HG03108 (cell line): Measurements from ENCODE around the gene SLC38A8.

Experiments used
- ATAC-seq: cut with Tn5 transposase; IDR thresholded peaks from one replicate; pipeline ENCODE4 v1.9.1; 2021; ENCODE audit warnings: moderate library complexity; ENCODE audit not compliant: unreplicated experiment

The SLC38A8 gene

GRCh38 chr16:83973077-83973476 is 69.5 kb downstream of the SLC38A8 start:
- no peak for ATAC-seq

GRCh38 chr16:83972256-83973008 is 70.2 kb downstream of the SLC38A8 start:
- ATAC-seq, result no peak

DNA sequence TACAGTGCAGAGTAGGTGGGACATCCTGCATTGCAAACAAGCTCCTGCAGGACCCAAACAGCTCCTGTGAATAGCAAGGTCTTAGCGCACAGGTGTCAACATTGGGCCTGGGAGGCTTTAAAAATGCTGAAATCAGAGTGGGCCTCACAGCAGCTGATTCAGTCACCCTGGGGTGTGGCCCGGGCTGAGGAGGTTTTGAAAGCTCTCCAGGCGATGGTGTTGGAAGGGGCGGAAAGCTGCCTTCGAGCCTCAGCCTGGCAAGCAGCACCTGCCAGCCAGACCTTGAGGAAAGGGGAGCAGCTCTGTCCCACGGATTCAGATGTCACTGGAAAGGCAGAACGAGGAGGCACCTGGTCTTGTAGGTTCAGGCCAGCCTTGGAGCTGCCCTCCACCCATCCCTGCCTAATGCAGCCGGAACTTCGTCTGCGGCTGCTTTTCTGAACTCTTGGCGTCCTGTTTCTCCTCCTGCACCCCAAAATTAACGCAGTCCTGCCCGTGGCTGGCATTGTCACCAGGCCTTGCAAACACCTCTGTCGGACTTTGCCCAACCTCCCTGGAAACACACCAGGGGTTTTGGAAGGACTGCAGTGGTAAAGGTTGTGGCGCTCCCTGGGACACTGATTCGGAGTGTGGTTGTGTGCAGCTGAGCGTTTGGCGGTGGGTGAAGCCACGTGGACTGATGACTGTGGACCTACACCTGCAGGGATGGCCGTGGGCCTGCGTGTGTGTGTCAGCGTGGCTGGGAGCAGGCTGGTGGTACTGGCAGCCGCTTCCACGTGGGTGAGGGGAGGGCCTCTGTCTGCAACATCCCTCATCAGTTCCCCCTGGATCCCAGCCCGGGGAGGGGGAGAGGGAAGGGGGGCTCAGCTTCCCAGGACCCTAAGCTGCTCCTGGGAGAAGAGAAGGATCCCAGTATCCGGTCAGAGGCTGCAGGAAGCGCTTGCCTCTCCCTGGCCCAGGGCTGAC is 71.1 kb downstream of the SLC38A8 start:
- no peak for ATAC-seq

DNA sequence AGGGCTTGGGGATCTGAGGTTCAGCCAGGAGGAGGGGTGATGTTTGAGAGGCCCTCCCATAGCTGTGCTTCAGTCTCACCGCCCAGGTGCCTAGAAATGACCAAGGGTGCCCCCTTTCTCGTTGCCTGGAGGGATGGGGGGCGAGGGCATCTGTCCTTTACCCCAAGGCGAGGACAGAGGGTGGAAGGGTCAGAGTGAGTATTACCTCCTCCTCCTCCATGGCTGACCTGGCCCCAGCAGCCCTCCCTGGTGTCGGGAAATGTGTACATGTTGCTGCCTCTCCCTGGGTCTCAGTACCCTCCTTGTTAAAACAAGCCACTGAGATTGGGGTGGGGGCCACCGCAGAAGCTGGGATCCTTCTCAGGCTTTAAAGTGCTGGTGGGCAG is 72.2 kb downstream of the SLC38A8 start:
- no peak for ATAC-seq

DNA sequence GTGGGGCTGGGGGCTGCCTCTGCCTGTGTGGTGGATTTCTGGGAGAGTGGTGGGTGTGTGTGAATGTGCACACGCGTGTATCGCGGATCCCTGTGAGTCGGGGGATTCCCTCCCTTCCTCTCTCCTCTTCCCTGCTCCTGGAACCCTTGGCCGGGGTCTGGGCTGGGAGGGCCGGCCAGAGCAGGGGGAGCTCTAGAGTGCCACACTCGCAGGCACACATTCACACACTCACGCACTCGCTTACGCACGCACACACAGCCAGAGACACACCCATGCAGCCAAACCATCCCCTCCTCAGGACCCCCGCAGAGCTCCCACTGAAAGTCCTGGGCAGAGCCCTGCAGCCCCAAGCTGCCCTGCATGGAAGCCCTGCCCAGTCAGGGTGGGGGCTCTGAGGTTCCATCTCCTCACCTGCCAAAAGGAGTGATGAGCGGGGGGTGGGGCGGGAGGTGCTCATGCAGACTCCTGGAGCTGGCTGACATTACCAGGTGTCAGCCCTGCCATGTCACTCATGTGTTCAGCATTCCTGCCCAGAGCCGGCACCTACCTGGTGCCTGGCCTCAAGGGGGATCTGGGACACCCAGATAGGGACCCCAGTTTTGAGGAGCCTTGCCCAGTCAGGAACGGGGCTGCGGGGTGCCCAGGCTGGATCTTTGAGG is 72.7 kb downstream of the SLC38A8 start:
- no peak for ATAC-seq

DNA sequence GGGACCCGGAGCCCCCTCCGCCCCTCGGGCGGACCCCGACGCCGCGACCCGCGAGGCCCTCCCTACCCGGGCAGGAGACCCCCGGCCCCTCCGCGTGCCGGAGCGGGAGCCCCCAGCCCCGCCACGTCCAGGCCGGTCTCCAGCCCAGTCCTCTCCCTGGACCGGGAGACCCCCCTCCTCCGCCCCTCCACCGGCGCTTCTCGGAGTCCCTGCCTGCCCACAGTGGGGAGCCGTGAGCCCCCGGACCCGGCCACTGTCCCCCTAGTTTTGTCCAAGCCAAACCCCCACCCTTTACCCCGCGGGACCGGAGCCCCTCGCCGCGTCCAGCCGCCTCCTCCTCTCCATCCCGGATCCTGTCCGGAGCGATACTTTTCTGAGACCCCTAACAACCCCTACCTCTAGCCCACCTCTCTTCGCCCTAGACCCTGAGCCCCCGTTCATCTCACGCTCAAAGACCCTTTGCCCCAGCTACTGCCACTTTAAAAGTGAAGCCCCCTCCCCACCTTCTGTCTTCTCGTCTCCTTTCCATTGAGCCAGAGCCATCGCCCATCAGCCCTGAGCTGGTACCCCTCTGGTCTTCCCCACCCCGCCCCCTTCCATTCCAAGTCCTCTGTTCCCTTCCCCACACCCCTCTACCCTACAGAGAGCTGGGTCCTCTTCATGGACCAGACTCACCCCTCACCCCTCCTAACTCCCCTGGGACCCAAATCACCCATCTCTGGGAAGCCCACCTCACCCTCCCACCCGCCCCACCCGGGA is 73.5 kb downstream of the SLC38A8 start:
- ATAC-seq, result no peak

DNA sequence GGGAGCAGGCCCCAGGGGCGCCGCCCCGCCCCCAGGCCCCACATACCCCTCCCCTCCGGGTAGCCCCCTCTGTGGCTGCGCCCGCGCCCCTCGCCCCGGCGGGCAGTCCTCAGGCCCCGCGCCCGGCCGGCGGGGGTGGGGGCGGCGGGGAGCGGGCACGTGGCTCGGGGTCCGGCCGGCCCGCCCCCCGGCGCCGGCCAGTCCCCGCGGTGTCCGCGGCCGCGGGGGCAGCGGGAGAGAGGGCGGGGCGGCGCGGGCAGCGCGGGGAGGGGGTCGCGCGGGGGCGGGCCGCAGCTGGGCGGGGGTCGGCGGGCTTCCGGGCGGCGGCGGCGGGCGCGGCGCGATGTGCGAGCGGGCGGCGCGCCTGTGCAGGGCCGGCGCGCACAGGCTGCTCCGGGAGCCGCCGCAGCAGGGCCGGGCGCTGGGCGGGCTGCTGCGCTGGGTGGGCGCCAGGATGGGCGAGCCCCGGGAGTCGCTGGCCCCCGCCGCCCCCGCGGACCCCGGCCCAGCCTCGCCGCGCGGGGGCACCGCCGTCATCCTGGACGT is 74.2 kb downstream of the SLC38A8 start:
- ATAC-seq, result no peak

DNA sequence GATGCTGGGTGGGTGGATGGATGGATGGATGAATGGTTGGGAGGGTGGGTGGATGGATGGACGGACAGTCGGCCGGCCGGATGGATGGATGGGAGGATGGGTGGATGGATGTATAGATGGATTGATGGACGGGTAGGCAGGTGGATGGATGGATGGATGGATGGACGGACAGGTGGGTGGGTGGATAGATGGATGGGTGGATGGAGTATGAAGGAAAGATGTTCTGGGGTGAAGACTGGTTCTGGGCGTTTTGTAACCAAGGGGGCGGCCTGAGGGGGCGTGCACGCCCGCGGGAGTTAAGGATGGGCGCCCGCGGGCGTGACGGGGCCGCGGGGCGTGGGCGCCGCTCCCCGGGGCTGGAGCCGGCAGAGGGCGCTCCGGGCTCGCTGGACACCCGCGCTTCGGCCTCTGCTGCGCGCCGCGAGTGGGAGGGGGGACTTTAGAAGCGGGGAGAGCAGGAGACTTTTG is 74.7 kb downstream of the SLC38A8 start, which contains the start of gene NECAB2:
Gene NECAB2, plus strand, starts transcription at position 407 of the 468 bp plus-strand sequence. CDS start 405 bp downstream, outside the sequence.
- ATAC-seq, result no peak

DNA sequence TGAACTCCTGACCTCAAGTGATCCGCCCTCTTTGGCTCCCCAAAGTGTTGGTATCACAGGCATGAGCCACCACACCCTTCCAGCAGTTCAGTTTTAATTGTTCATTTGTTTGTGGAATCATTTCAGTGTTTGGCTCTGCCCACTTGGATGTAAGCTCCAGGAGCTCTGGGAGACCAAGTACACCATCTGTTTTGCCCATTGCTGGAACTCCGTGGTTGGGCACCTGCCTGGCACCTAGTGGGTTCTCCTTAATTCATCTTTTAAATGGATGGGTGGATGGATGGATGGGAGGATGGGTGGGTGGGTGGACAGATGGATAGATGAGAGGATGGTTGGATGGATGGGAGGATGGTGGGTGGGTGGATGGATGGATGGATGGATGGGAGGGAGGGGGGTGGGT is 75.5 kb downstream of the SLC38A8 start:
- no peak for ATAC-seq

DNA sequence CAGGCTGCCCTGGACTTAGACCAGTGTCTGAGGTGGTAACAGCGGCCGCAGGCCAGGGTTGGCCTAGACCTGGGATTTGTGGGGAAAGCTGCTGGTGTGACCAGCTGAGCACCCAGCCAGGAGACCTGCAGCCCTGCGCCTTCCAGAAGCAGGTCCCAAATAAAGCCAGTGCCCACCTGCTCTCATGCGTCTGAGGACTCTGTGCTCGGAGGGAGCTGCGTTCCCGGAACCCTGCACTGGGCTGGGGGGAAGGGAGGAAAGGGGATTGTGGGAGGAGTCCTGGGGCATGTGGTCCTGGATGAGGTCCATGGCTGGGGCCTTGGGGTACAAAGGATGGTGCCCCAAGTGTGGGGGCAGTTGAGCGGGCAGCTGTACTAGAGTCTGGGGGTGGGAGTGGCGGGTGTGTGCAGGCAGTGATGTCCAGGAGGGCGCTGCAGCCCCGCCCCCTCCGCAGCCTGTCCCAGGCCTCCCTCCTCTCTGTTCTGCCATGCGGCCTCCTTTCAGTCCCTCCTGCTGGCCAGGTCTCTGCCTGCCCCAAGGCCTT is 76.4 kb downstream of the SLC38A8 start:
- no peak for ATAC-seq

DNA sequence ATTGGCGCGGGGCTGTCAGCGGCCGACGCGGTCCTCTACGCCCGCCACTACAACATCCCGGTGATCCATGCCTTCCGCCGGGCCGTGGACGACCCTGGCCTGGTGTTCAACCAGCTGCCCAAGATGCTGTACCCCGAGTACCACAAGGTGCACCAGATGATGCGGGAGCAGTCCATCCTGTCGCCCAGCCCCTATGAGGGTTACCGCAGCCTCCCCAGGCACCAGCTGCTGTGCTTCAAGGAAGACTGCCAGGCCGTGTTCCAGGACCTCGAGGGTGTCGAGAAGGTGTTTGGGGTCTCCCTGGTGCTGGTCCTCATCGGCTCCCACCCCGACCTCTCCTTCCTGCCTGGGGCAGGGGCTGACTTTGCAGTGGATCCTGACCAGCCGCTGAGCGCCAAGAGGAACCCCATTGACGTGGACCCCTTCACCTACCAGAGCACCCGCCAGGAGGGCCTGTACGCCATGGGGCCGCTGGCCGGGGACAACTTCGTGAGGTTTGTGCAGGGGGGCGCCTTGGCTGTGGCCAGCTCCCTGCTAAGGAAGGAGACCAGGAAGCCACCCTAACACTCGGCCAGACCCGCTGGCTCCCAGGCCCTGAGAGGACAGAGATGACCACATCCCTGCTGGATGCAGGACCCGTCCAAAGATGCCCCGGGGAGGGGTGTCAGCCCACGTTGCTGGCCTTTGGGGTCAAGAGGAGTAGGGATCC is 77.0 kb downstream of the SLC38A8 start:
- ATAC-seq, result no peak

DNA sequence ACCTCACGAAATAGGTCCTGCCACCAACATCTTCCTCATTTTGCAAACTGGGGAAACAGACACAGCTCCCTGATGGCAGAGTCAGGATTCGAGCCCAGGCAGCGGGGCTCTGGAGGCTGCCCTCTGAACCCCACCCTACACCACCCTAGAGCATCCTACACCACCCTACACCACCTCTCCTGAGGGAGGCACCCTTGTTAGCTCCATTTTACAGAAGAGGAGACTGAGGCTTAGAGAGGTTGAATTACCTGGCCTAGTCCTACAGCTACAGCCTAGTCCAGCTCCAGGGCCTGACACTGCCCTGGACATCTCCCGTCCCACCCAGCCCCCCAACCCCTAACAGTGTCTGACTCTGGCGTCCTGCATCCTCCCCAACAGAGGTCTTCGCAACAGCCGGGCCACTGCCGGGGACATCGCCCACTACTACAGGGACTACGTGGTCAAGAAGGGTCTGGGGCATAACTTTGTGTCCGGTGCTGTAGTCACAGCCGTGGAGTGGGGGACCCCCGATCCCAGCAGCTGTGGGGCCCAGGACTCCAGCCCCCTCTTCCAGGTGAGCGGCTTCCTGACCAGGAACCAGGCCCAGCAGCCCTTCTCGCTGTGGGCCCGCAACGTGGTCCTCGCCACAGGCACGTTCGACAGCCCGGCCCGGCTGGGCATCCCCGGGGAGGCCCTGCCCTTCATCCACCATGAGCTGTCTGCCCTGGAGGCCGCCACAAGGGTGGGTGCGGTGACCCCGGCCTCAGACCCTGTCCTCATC is 77.7 kb downstream of the SLC38A8 start:
- ATAC-seq, result no peak

- ATAC-seq, result no peak
Observed at GRCh38 chr16:83963277-83964119, 79.1 kb downstream of the SLC38A8 start.

DNA sequence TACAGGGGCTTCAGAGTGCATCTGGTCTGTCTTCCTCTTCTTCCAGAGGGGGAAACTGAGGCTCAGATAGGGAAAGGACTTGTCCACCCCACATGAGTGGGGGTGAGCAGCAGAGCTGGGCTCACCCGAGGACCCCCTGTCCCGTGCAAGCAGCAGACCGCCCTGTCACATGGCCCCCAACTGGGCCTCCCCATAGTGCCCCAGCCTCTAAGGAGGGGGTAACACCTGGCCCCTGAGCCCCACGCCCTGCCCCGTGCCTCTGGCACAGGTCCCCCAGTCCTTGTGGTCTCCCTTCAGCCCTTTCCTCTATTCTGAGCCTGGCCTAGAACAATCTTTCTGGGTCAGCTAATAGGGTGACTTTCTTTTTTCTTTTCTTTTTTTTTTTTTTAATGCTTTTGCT is 81.0 kb downstream of the SLC38A8 start:
- no peak for ATAC-seq

GRCh38 chr16:83960521-83961249 is 81.9 kb downstream of the SLC38A8 start:
- no peak for ATAC-seq
